ENCODE results near the gene ZNF22.
"Not testable (repeated sequence)": the region's sequence is repeated elsewhere in the genome, so short reads cannot be mapped to it uniquely, and the experiment has no call there.

The ZNF22 gene

DNA sequence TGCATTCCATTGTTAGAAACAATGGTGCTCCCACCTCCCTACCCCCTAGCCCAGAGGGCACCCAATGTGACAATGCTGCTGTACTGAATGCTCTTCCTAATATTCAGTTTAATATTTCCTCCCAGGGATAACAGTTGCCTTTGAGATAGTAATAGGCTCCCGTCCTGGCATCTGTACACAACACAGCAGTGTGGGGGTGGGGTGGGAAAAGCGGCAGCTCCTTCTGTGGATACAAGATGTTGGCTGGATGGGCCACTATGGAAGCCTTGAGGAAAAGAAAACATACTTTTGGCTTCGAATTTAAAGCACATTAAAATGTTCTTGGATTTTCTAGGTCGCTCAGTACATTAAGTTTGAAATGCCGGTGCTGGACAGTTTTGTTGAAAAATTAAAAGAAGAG lies 9.2 kb upstream of the ZNF22 start:
- no peak for DNase-seq (ENCODE audit: low read depth, low spot score)

GRCh38 chr10:44992070-44992731 lies 8.5 kb upstream of the ZNF22 start:
- DNase-seq (ENCODE audit: low read depth, low spot score) = no peak

DNA sequence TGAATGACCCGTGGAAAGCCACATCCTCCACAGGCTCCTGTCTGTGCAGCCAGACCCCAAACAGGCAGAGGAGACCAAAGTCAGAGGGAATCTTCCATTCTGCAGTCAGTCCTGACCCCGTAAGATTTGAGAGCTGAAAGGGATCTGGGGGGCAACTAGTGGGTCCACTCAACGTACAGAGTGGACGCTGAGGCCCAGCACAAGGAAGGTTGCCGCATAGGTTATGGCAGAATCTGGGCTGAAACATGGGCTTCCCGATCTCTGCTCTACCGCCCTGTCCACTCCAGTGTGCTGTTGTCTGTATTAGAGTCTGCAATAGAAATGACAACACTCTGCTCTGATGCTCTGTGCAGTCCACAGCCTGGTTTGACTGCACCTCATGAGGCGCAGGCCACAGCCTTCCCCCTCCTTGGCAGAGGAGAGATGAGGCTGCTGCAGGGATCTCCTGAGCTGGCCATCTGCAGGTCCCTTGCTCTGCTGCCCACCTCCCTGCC lies 7.9 kb upstream of the ZNF22 start:
- DNase-seq (ENCODE audit: low read depth, low spot score) = no peak

DNA sequence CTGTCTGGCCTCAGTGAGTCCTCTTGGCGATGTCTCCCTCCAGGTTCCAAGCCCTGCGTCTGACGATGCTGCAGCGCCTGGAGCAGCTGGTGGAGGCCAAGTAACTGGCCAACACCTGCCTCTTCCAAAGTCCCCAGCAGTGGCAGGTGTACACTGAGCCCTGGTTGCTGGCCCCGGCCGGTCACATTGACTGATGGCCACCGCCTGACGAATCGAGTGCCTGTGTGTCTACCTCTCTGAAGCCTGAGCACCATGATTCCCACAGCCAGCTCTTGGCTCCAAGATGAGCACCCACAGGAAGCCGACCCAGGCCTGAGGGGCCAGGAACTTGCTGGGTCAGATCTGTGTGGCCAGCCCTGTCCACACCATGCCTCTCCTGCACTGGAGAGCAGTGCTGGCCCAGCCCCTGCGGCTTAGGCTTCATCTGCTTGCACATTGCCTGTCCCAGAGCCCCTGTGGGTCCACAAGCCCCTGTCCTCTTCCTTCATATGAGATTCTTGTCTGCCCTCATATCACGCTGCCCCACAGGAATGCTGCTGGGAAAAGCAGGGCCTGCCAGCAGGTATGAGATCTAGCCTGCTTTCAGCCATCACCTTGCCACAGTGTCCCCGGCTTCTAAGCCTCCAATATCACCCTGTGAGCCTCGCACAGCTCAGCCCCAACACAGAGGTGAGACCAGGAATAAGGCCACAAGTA lies 7.3 kb upstream of the ZNF22 start:
- no peak for DNase-seq (ENCODE audit: low read depth, low spot score)

- DNase-seq (ENCODE audit: low read depth, low spot score) = no peak
Measured at GRCh38 chr10:44993922-44994751, 6.6 kb upstream of the ZNF22 start.

DNA sequence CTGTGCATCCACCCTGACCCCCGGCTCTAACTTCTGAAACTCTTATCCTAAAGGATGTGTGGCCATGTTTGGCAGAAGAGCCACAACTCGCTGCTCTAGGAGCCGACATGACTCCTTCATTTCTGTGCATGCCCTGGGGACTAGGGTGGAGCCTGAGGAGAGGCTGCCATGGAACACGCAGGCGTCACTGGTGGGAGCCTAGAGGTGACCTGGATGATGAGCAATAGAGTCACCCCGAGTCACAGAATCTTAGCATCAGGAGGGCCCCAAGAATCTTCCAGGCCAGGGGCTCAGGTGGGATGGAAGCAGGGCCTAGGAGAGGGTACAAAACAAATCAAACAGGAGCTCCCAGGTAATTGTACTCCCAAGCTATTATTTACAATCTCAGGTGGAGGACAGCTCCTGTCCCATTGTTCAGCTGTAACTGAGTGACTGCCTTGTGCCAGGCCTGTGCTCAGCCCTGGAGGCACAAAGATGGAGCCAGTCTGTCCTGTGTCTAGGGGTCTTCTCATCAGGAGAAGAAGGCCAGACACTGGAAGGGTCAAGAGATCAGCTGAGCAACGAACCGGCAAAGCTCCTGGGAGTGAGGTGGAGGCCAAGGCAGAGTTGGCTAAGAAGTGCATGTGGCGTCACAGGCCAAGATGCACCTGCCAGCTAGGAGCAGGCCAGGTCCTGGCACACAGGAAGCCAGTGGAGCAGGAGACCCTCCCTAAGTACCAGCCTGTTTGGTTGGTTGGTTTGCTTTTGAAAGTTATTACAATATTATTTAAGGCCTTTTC lies 5.8 kb upstream of the ZNF22 start:
- DNase-seq (ENCODE audit: low read depth, low spot score) = no peak

- no peak for DNase-seq (ENCODE audit: low read depth, low spot score)
Measured at GRCh38 chr10:44995581-44995913, 5.2 kb upstream of the ZNF22 start.

GRCh38 chr10:44995914-44996669 lies 4.6 kb upstream of the ZNF22 start:
- no peak for DNase-seq (ENCODE audit: low read depth, low spot score)

- DNase-seq (ENCODE audit: low read depth, low spot score) = no peak
Measured at GRCh38 chr10:44997105-44997748, 3.5 kb upstream of the ZNF22 start.

GRCh38 chr10:44998146-44998631 lies 2.5 kb upstream of the ZNF22 start:
- DNase-seq (ENCODE audit: low read depth, low spot score) = no peak

DNA sequence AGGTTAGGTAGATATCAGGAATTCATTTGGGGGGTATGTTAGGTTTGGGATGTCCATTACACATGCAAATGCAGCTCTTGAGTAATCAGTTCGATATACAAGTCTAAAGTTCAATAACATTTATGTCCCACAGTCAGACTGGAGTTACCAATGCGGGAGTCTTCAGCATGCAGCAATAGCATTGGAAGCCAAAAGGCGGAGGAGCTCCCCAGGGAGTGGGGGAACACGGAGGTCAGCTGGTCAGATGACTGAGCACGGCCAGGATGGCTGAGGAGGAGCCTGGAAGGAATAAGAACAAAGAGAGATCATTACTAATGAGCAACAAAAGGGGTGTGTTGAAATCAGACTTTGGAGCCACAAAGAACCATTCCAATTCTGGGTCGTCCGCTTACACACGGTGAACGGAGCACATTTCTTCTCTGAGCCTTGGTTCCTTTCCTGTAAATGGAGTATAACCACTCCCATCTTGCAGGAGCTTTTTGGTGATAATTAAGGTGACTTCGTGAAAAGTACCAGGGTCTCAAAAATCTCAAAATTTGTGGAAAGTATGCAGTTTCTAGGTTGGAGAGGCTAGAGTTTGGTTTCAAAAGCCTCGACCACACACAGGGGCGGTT lies 478 bp upstream of the ZNF22 start:
- DNase-seq (ENCODE audit: low read depth, low spot score) = no peak

- no peak for DNase-seq (ENCODE audit: low read depth, low spot score)
Measured at GRCh38 chr10:45001381-45002148, 842 bp downstream of the ZNF22 start.

DNA sequence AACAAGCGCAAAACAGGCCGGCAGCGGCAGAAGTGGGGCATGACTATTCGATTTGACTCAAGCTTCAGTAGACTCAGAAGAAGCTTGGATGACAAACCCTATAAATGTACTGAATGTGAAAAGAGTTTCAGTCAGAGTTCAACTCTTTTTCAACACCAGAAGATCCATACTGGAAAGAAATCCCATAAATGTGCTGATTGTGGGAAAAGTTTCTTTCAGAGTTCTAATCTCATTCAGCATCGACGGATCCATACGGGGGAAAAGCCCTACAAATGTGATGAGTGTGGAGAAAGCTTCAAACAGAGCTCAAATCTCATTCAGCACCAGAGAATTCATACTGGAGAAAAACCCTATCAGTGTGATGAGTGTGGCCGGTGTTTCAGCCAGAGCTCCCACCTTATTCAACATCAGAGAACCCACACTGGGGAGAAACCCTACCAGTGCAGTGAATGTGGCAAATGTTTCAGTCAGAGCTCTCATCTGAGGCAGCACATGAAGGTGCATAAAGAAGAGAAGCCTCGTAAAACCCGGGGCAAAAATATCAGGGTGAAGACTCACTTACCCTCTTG lies 2.8 kb downstream of the ZNF22 start:
- no peak for DNase-seq (ENCODE audit: low read depth, low spot score)

- DNase-seq (ENCODE audit: low read depth, low spot score) = no peak
Measured at GRCh38 chr10:45004661-45005060, 3.9 kb downstream of the ZNF22 start.

- no peak for DNase-seq (ENCODE audit: low read depth, low spot score)
Measured at GRCh38 chr10:45005284-45005683, 4.6 kb downstream of the ZNF22 start.

DNA sequence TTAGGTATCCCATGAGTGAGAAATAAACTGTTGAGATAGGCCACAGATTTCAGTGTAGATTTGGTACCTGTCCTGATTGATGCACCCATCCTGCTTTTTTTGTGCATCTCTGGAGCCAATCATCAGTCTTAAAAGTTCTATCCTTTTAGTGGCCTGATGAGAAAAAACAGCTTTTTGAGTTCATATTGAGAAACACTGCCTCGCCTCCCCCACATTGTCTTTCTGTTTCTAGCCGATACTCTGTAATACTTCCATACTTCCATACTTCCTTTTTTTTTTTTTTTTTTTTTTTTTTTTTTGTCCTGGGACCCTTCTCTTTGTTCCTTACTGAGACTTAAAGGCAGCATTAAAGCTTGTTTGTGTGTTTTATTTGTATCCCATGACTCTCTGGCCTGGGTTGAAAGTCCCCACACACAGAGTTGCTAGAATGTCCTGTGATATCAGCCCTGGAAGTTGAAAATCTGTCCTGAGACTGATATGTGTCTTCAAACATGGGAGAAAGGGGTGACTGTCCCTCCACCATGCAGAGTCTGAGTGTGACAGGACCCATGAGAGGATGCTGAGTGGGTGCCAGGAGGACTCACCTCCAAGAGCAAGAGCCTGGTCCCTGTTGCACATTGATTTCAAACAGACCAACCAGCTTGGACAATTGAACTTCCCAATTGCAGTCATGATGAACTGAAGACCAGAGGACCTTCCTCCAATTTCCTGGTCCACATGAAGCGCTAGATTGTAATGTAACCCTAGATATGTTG lies 5.7 kb downstream of the ZNF22 start:
- DNase-seq (ENCODE audit: low read depth, low spot score) = no peak

DNA sequence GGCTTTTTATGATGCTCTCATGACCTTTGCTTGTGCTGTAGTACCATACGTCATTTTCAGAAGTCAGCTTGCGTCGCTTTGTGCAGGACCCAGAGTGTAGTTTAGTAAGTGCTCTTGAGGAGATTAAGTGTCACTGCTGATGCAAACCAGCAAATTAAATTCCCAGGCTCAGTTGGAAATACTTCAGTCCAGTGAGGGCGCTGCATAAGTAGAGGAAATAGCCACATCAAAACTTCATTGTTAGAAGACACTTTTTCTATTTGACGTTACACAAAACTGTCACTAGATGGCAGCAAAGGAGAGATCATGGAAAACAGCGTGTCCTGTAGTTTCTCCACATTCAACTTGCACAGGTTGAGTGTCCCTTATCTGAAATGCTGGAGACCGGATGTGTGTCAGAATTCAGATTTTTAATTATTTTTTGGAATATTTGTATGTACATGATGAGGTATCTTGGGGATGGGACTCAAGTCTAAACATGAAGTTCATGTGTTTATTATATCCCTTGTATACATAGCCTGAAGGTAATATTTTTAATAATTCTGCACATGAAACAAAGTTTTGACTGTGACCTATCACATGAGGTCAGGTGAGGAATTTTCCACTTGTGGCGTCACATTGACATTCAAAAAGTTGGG lies 7.9 kb downstream of the ZNF22 start:
- peak; percentile 63 for DNase-seq (ENCODE audit: low read depth, low spot score)

- not testable (repeated sequence) for DNase-seq (ENCODE audit: low read depth, low spot score)
Measured at GRCh38 chr10:45014557-45014956, 13.8 kb downstream of the ZNF22 start.

Data from ELF-1 (cell line).